Measurements from ENCODE around the gene TANGO6. TPM values are rescaled to one million over a fixed set of nuclear protein-coding genes. Genes with fewer than 3 reads are reported as not detected.
A peak's percentile ranks its signal among the peaks of the same experiment; 100 is the strongest.
"Not testable (repeated sequence)": the region's sequence is repeated elsewhere in the genome, so short reads cannot be mapped to it uniquely, and the experiment has no call there.

TANGO6 gene
- total RNA-seq, 2 experiments from 2014 or later, result 25.2 to 25.7 TPM

- H3K4me3 Mint-ChIP-seq, result no peak overlapping the region
- POLR2A ChIA-PET, result no interaction called here
- no peak overlapping the region for H3K27ac Mint-ChIP-seq
Measured at GRCh38 chr16:68834550-68834949, 8.8 kb upstream of the TANGO6 start.

GRCh38 chr16:68835970-68836369, 7.4 kb upstream of the TANGO6 start:
- no peak for DNase-seq
- POLR2A ChIA-PET, result no interaction called here
- Mint-ChIP-seq H3K4me3 (no peak overlapping the region), H3K9me3 (no peaks in the 10 kb centered on the region), H3K4me1 (ENCODE audit: low read depth) (no peaks in the 10 kb centered on the region), H3K27ac (no peak overlapping the region), H3K36me3 (no peaks in the 10 kb centered on the region), H3K27me3 (no peaks in the 10 kb centered on the region)
- CTCF ChIA-PET, result no interaction called here
- intact Hi-C loops (cut with micrococcal nuclease), result no loop called here

More at GRCh38 chr16:68834550-68834949, 8.8 kb upstream of the TANGO6 start:
- H3K36me3 Mint-ChIP-seq, result no peaks in the 10 kb centered on the region
- H3K4me1 Mint-ChIP-seq (ENCODE audit: low read depth), result no peaks in the 10 kb centered on the region
- no peaks in the 10 kb centered on the region for H3K9me3 Mint-ChIP-seq
- CTCF ChIA-PET, result interaction anchor here (1.1 kb wide), 1 partner anchor 9 kb away, joined by 3 read pairs; no protein-coding TSS in a partner anchor
- intact Hi-C loops (cut with micrococcal nuclease), result no loop called here
- H3K27me3 Mint-ChIP-seq, result no peaks in the 10 kb centered on the region
- DNase-seq, result no peak

GRCh38 chr16:68839831-68840230, 3.5 kb upstream of the TANGO6 start:
- Mint-ChIP-seq H3K36me3 (no peaks in the 10 kb centered on the region), H3K4me3 (no peak overlapping the region), H3K9me3 (no peaks in the 10 kb centered on the region), H3K4me1 (ENCODE audit: low read depth) (peaks cover 9% of the 10 kb centered on the region), H3K27ac (no peak overlapping the region), H3K27me3 (no peaks in the 10 kb centered on the region)
- CTCF ChIA-PET, result interaction anchor here (1.1 to 1.9 kb wide), 2 partner anchors 8 to 249 kb away, joined by 3 to 5 read pairs; no protein-coding TSS in a partner anchor
- intact Hi-C loops (cut with micrococcal nuclease), result loop anchor here (5.0 kb wide), 1 partner anchor 248 kb away; no protein-coding TSS in a partner anchor
- POLR2A ChIA-PET, result no interaction called here
- no peak for DNase-seq

- Mint-ChIP-seq H3K4me1 (ENCODE audit: low read depth) (peaks cover 25% of the 10 kb centered on the region), H3K27ac (peak overlapping the region; percentile 85), H3K4me3 (peak overlapping the region; percentile 95)
- not testable (repeated sequence) for H3K27me3 Mint-ChIP-seq, H3K36me3 Mint-ChIP-seq, H3K9me3 Mint-ChIP-seq, DNase-seq
- CTCF ChIA-PET, result interaction anchor here (0.6 to 4.9 kb wide), 7 partner anchors 9 to 322 kb away, joined by 3 to 26 read pairs (median 5); no protein-coding TSS in a partner anchor
- POLR2A ChIA-PET, result interaction anchor here (0.6 kb wide), 1 partner anchor 183 kb away, joined by 3 read pairs; no protein-coding TSS in a partner anchor
- intact Hi-C loops (cut with micrococcal nuclease), result loop anchor here (1.0 to 5.0 kb wide), 3 partner anchors 123 to 315 kb away; no protein-coding TSS in a partner anchor
Measured at GRCh38 chr16:68842964-68843481, 308 bp upstream of the TANGO6 start.

GRCh38 chr16:68844211-68844564, 857 bp downstream of the TANGO6 start:
- Mint-ChIP-seq H3K4me3 (peak overlapping the region; percentile 95), H3K9me3 (no peaks in the 10 kb centered on the region), H3K27ac (peak overlapping the region; percentile 85), H3K27me3 (no peaks in the 10 kb centered on the region), H3K4me1 (ENCODE audit: low read depth) (peaks cover 25% of the 10 kb centered on the region), H3K36me3 (peaks cover 8% of the 10 kb centered on the region)
- intact Hi-C loops (cut with micrococcal nuclease), result loop anchor here (5.0 kb wide), 1 partner anchor 252 kb away; no protein-coding TSS in a partner anchor
- DNase-seq, result no peak
- ChIA-PET POLR2A (no interaction called here), CTCF (interaction anchor here (0.7 to 4.9 kb wide), 6 partner anchors 10 to 444 kb away, joined by 3 to 26 read pairs (median 6); no protein-coding TSS in a partner anchor)

- CTCF ChIA-PET, result interaction anchor here (1.9 to 3.3 kb wide), 2 partner anchors 10 to 275 kb away, joined by 5 to 24 read pairs; no protein-coding TSS in a partner anchor
Measured at GRCh38 chr16:68848786-68849185, 5.5 kb downstream of the TANGO6 start.

GRCh38 chr16:68850481-68850880, 7.2 kb downstream of the TANGO6 start:
- ChIA-PET POLR2A (no interaction called here), CTCF (interaction anchor here (1.0 kb wide), 1 partner anchor 274 kb away, joined by 3 read pairs; no protein-coding TSS in a partner anchor)
- DNase-seq, result no peak
- Mint-ChIP-seq H3K4me1 (ENCODE audit: low read depth) (peaks cover 23% of the 10 kb centered on the region), H3K36me3 (peaks cover 15% of the 10 kb centered on the region), H3K4me3 (no peak overlapping the region), H3K27ac (no peak overlapping the region), H3K27me3 (no peaks in the 10 kb centered on the region), H3K9me3 (no peaks in the 10 kb centered on the region)
- intact Hi-C loops (cut with micrococcal nuclease), result no loop called here

More at GRCh38 chr16:68848786-68849185, 5.5 kb downstream of the TANGO6 start:
- no peak overlapping the region for H3K27ac Mint-ChIP-seq
- POLR2A ChIA-PET, result no interaction called here
- intact Hi-C loops (cut with micrococcal nuclease), result loop anchor here (5.0 kb wide), 1 partner anchor 259 kb away; the partner anchor contains the start of gene HAS3
- peaks cover 15% of the 10 kb centered on the region for H3K36me3 Mint-ChIP-seq
- H3K4me1 Mint-ChIP-seq (ENCODE audit: low read depth), result peaks cover 29% of the 10 kb centered on the region
- no peak for DNase-seq
- H3K4me3 Mint-ChIP-seq, result no peak overlapping the region
- H3K27me3 Mint-ChIP-seq, result no peaks in the 10 kb centered on the region
- H3K9me3 Mint-ChIP-seq, result no peaks in the 10 kb centered on the region

- H3K4me1 Mint-ChIP-seq (ENCODE audit: low read depth), result peaks cover 25% of the 10 kb centered on the region
- H3K27ac Mint-ChIP-seq, result no peak overlapping the region
- intact Hi-C loops (cut with micrococcal nuclease), result no loop called here
- peaks cover 15% of the 10 kb centered on the region for H3K36me3 Mint-ChIP-seq
- H3K4me3 Mint-ChIP-seq, result no peak overlapping the region
- POLR2A ChIA-PET, result no interaction called here
- CTCF ChIA-PET, result no interaction called here
- no peak for DNase-seq
- no peaks in the 10 kb centered on the region for H3K9me3 Mint-ChIP-seq
- H3K27me3 Mint-ChIP-seq, result no peaks in the 10 kb centered on the region
Measured at GRCh38 chr16:68851601-68852000, 8.3 kb downstream of the TANGO6 start.

- Mint-ChIP-seq H3K27ac (no peak overlapping the region), H3K9me3 (no peaks in the 10 kb centered on the region), H3K27me3 (no peaks in the 10 kb centered on the region), H3K4me1 (ENCODE audit: low read depth) (peaks cover 11% of the 10 kb centered on the region), H3K36me3 (peaks cover 17% of the 10 kb centered on the region), H3K4me3 (no peak overlapping the region)
- intact Hi-C loops (cut with micrococcal nuclease), result no loop called here
- POLR2A ChIA-PET, result no interaction called here
- CTCF ChIA-PET, result no interaction called here
- no peak for DNase-seq
Measured at GRCh38 chr16:68857479-68857878, 14.1 kb downstream of the TANGO6 start.

- no peak for DNase-seq
- peaks cover 4% of the 10 kb centered on the region for H3K4me1 Mint-ChIP-seq (ENCODE audit: low read depth)
- ChIA-PET CTCF (no interaction called here), POLR2A (no interaction called here)
- H3K36me3 Mint-ChIP-seq, result peaks cover 13% of the 10 kb centered on the region
- H3K27me3 Mint-ChIP-seq, result no peaks in the 10 kb centered on the region
- no peaks in the 10 kb centered on the region for H3K9me3 Mint-ChIP-seq
- no peak overlapping the region for H3K27ac Mint-ChIP-seq
- intact Hi-C loops (cut with micrococcal nuclease), result no loop called here
- no peak overlapping the region for H3K4me3 Mint-ChIP-seq
Measured at GRCh38 chr16:68859828-68860227, 16.5 kb downstream of the TANGO6 start.

- H3K27me3 Mint-ChIP-seq, result no peaks in the 10 kb centered on the region
- no peak overlapping the region for H3K27ac Mint-ChIP-seq
- H3K9me3 Mint-ChIP-seq, result no peaks in the 10 kb centered on the region
- H3K36me3 Mint-ChIP-seq, result peaks cover 14% of the 10 kb centered on the region
- H3K4me1 Mint-ChIP-seq (ENCODE audit: low read depth), result no peaks in the 10 kb centered on the region
- POLR2A ChIA-PET, result no interaction called here
- no peak overlapping the region for H3K4me3 Mint-ChIP-seq
- no peak for DNase-seq
- CTCF ChIA-PET, result interaction anchor here (0.6 to 1.1 kb wide), 2 partner anchors 14 to 53 kb away, joined by 3 to 4 read pairs; no protein-coding TSS in a partner anchor
- intact Hi-C loops (cut with micrococcal nuclease), result no loop called here
Measured at GRCh38 chr16:68860978-68861892, 17.9 kb downstream of the TANGO6 start.

- Mint-ChIP-seq H3K4me3 (no peak overlapping the region), H3K36me3 (peaks cover 17% of the 10 kb centered on the region), H3K27me3 (no peaks in the 10 kb centered on the region), H3K4me1 (ENCODE audit: low read depth) (no peaks in the 10 kb centered on the region), H3K27ac (no peak overlapping the region), H3K9me3 (no peaks in the 10 kb centered on the region)
- DNase-seq, result no peak
- CTCF ChIA-PET, result no interaction called here
- intact Hi-C loops (cut with micrococcal nuclease), result no loop called here
- POLR2A ChIA-PET, result no interaction called here
Measured at GRCh38 chr16:68866933-68867332, 23.6 kb downstream of the TANGO6 start.
